GM19328 (cell line): ENCODE measurements around the gene ODC1.
"Not testable (repeated sequence)": the region's sequence is repeated elsewhere in the genome, so short reads cannot be mapped to it uniquely, and the experiment has no call there.

ENCODE experiments used
- ATAC-seq: cut with Tn5 transposase; IDR thresholded peaks from one replicate; pipeline ENCODE4 v1.9.1; 2021; ENCODE audit warnings: mild to moderate bottlenecking, moderate library complexity; ENCODE audit not compliant: unreplicated experiment

Gene ODC1

DNA sequence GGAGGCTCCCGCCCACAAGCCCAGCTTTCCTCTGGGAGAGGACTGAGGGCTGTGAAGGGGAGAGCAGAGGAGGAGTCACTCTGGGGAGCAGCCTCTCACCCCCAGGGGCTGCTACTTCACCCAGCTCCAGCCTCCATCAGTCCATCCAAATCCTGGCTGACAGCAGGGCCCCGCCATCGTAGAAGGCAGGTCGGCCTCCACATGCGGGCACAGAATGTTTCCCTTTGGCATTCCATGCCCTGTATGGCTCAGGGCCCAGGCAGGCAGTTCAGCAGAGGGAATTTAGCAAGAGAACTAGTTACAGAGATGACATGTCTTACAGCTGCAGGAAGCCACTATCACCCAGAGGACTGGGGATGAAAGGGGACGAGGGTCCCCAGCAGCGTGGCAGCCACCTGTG lies 6.4 kb upstream of the ODC1 start:
- no peak for ATAC-seq

DNA sequence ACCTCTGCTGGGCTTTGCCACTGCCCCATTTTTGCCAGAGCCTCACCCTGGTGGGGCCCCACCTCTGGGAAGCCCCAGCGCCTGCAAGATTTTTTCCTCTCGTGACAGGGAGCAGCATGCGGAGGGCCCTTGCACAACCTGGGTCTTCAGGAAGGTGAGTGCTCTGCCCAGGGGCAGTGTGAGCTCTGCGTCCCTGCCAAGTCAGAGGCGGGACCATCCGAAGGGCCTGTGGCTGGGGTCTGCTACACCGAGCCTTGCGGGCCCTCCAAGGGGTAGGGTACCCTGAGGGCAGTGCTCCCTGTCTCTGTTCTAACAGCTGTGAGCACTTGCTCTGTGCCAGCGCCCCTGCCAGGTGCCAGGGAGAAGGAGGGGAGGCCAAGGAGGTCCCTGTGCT lies 5.8 kb upstream of the ODC1 start:
- ATAC-seq, result no peak

DNA sequence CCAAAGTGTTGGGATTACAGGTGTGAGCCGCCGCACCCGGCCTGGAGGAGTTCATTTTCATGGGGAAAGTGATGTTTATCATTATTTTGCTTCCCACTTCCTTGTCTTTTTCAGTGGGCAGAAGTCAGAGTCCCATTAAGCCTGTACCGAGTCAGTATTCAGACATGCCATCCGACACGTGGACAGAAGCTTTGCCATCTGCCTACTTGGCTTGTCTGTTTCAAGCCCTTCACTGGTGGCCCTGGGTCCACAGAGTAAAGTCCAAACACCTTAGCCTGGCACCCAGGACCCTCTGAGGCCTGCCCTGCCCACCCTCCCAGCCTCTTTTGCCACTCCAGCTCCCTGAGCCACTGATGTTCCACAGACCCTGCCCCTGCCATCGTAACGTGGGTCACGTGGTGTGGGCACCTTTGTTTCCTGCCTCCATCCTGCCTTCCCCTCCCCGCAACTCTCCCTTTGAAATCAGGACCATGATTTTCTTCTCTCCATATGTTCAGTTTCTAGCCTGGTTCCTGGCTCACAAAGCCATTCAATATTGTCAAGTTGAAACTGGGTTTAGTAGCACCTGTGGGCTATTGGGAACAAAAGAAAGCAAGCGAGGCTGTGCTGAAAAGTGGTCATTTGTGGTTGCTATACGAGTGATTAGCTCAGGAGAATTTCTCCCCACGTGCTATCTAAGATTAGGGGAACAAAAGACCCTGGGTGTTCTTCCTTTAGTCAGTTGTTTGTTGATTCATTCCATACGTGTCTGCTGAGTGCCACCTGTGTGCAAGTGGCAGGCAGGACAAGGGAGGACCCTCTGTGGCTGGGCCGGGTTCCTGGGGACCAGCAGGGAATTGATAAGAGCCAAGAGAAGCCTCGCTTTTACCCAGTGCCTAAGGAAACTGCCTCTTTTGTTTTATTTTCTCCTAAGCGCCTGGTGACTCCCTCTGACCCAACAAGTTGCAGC lies 5.1 kb upstream of the ODC1 start:
- ATAC-seq, result no peak

DNA sequence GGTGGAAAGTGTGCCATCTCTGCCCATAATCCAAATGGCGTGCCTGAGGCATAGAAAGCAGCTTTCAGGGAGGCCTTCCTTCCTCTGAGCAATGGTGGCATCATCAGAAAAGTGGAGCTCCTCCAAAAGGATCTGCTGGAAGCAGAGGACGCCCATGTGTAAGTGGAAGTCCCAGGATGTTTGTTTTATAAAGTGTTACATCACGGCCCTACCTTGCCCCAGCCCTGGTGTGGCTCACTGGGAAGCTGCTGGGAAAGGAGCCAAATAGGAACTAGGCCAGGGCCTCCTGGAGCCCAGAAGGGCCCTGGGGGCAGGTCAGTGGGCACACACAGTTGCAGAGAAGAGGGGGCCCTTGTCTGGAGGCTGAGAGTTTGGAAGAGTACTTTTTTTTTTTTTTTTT lies 4.2 kb upstream of the ODC1 start:
- ATAC-seq, result no peak

DNA sequence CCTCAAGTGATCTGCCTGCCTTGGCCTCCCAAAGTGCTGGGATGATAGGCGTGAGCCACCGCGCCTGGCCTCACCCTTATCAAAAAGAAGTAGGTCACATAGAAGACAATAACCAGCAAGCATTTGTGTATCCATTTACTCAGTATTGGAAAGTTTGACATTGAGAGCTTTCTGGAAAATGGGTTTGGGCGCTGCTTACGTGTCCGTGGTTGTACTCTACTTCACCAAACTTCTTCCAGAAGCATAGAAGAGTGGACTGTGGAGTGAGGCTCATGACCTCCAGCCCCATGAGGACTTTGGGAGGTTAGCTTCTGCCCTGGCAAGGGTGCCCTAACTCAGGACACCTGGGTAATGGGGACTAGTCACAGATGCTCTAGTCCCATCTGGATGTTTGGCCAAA lies 3.7 kb upstream of the ODC1 start:
- ATAC-seq, result no peak

DNA sequence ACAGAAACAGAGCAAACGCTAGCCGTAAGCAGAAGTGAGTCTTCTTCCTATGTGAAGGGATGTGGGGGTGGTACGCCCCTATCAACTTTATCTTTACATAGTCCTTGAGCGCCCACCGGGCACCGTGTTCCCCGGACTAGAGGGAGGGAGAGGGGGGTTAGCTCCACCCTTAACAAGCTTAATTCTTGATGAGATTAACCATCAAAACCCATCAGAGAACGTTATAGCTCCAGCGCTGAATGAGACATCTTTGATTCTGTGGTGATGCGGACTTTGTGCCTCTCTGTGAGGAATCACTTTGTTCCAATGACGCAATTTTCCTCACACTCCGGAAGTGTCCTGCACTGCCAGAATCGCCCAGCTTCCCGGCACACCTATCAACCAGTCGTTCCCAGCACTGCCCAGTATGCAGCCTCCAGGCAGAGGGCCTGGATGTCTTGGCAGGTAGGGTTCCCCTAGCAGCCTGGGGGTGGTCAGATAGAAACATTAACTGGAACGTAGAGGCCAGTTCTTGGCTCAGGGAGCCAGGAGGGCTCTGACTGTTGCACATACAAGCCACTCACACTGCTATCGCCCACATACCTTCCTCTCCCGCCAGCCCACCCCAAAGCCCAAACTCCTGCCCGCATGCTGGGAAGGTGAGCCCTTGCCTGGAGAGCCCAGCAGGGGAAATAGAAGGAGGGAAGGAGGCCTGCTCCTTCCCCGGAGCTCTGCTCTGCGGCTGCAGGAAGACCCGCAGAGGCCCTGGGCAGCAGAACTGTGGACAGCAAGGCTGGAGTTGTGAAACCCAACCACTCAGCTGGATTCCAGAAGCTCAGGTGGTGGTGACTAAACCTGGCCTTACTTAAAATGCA lies 1.9 kb upstream of the ODC1 start:
- ATAC-seq, result no peak

DNA sequence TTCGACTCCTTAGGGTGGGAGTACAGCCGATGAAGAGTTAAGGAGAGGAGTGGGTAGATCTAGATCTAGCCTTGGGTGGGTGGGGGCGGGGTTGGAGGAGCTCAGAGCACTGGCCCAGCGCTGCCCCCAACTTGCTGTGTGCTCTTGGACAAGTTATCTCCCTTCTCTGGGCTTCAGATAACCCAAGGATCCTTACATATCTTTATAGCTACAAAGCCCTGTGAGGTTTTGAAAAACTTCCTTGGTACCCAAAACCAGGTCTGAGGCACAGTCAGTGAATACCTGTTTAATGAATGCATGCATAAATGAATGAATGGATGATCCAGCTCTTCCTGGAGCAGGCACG lies 1.3 kb upstream of the ODC1 start:
- ATAC-seq, result no peak

DNA sequence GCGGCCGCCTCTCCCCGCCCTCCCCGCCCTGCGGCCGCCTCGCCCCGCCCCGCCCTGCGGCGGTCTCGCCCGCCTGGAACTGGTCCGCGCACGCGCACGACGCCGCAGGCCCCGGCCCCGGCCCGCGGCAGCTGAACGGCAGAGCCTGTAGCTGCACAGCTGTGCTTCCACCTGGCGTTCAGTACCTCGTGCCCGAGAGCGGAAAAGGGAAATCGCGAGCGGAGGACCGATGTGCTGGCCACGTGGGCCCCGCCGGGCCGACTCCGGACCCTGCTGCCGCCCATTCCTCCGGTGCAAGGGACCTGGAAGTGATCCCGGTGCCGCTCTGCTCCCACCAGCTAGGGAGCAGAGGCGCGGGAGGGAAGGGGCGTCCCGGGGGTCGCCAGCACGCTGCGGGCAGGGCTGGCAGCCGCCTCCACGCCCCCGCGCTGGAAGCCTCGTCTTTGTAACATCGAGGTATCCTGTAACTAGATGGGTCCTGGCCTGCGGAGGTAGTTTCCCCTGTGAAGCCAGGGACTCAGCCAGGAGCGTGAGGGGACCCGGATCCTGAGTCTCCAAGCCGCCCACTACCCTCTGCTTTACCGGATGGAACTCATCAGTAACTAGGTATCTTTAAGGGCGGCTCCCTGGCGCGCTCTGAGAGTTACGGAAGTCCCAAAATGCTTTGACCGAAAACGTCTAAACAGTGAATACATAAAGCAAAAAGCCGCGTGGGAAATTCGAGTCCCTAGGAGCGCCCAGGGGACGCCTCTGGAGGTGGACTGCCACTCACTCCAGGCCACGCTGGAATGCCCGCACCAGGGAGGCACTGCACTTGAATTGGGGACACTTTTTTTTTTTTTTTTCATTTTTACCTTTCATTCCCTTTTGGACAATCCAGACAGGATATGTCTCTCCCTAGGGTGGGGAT lies 704 bp upstream of the ODC1 start:
- peak; percentile 50 for ATAC-seq

DNA sequence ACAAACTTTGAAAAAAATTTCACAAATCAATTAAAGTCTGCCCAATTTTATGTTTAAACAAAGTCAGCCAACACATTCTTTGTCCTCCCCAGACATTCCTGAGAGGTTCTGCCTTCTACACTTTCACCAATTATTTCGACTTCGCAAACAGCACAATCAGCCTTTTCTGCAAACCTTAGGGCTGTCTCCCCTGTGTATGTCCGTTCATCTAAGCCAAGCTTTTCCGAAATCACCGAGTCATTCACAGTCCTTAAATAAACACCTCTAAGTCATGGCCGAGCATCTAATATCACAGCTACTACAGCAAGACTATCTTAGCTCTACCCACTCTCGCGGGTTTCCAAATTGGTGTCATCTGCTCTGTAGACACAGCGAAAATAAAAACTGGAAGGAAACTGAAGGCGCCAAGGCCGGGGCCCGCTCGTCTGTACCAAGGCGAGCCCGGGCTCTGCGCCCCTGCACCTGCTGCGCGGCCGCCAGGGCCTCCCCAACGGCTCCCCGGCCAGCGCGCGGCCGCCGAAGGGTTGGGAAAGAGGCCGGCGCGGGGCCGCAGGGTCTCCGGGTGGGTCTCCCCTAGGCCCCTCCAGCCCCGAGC lies 730 bp downstream of the ODC1 start:
- ATAC-seq, result peak; percentile 20

DNA sequence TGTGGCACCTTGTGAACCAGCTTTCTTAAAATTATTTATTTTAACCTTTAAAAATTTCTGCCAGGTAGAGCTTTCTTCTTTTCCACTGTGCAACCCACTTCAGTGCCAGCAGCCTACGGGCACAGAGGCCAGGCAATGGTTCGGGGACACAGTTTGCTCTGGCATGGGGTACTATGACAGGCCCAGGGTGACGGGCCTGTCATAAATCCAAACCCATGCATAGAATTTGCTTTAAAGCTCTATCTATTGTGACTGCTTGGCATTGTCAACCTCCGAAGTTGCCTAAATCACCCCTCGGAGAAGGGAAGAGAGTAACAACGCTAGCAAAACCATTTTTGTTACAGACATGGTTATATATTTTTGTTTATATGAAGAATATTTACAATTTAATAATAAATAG lies 1.5 kb downstream of the ODC1 start:
- ATAC-seq, result no peak

DNA sequence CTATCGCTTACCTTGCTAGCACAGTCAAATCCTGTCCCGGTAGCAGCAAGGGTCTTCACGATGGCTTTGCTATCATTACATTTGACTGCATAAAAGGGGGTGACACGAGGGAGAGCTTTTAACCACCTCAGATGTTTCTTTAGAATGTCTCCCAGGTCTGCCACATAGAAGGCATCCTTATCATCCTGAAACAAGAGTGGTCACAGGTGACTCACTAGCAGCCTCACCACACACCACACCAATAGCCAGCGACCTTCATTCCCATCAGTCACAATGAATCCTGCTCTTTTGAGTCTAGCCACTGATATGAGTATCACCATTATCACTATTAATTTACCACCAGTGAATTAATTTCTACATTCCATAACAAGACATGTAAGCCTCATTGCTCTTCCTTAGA lies 3.7 kb downstream of the ODC1 start:
- ATAC-seq, result no peak

DNA sequence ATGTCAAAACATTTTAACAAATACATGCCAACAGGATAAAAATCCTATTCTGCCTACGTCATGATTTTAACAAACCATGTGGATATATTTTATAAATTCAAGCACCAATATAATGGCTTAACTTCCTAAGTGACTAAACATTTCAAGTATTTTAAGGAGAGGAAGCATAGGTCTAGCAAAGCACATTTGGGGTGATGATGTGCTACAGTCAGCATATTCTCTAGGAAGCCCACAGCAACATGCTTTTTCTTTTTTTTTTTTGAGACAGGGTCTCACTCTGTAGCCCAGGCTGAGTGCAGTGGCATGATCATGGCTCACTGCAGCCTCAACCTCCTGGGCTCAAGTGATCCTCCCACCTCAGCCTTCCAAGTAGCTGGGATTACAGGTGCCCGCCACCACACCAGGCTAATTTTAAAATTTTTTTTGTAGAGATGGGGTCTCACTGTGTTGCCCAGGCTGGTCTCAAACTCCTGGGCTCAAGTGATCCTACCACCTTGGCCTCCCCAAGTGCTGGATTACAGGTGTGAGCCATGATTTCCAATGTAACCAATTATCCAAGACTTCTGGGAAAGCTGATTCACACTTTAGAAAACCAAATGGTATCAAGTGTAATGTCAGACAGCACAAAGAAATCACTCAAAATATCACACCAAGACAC lies 5.5 kb downstream of the ODC1 start:
- not testable (repeated sequence) for ATAC-seq

DNA sequence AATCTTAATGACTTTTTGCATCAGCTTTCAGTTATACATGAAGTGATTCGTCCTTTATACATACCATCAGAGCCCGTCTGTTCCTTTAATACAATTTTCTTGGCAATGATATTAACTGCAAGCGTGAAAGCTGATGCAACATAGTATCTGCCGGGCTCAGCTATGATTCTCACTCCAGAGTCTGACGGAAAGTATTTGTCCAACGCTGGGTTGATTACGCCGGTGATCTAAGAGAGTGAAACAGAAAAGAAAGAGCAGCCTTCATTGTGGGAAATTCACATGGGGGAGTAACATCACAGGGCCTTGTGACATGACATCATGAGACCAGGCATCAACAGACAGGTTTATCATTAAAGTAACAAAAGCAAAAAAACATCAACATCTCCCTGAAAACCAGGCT lies 6.2 kb downstream of the ODC1 start:
- ATAC-seq, result no peak

DNA sequence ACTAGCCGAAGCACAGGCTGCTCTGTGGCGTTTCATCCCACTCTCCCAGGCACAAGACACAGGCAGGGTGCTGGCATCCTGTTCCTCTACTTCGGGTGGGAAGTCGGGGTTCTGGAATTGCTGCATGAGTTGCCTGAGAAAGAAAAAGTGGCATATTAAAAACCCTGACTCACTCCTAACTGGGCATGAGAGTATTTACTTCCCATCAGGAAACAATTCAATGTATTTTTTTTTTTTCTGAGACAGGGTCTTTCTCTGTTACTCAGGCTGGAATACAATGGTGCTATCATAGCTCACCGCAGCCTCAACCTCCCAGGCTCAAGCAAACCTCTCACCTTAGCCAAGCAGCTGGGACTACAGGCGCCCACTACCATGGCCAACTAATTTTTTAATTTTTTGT lies 7.4 kb downstream of the ODC1 start:
- no peak for ATAC-seq

DNA sequence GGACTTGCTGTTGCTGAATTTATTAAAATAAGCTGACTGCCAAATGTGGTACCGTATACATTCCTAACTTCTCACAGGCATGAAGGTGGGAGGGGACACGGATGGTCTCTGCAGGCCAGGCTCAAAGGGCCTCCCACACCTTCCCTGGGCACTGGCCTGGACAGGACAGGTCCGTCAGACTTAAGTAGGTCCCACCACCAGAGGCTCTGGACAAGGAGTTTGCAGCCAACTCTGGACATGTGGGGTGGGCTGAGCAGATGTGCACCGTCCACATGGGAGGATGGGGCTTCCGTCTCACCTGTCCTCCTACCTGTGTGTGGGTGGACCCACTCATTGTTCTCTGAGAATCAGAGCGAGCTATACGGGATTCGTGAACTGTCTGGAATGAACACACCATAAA lies 8.2 kb downstream of the ODC1 start:
- ATAC-seq, result no peak

DNA sequence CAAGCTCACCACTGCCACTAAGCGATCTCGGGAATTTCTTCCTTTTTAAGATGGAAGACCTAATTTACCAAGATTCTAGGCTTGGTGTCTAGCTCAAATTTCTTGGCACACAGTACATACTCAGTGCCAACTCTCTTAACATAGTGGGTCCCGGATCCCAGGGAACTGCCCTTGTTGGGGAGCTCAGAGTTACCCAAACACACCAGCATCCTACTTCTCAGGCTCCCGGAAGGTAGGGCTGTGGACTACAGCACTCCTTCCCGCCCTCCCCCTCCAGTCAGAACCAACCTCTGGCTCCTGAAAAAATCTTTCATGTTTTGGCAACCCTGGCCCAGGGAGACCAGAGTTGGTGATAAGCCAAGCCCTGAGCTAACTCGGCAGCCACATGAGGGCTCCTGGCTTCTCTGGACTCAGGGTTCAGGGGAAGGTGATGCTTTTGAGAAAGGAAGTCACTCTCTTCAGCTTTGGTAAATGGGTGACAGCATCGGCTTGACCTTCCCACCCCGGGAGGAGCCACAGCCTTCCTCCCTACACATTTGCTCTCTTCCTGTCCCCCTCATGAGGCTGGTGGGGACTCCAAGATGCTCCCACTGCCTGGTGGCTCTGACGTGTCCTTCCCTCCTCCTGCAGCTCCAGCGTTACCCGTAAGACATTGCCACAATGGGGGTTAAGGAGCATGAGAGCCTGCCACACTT lies 8.8 kb downstream of the ODC1 start:
- no peak for ATAC-seq

DNA sequence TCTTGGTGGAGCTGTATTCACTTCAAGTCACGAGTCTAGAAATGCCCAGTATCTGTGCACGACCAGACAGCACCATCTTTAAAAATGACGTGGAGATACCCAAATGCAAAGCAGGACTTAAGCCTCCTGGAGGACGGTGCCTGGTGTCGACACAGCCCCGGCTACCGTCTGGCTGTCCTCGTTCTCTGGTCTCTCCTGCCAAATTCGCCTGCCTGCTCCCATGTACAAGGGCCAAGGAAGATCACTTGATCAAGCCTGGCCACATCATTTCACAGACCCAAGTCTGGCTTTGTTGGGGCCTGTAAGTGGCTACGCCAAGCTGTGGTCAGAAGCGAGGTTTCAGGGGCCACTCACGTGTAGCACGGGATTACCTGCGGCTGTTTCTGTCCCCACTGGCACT lies 9.4 kb downstream of the ODC1 start:
- ATAC-seq, result no peak

DNA sequence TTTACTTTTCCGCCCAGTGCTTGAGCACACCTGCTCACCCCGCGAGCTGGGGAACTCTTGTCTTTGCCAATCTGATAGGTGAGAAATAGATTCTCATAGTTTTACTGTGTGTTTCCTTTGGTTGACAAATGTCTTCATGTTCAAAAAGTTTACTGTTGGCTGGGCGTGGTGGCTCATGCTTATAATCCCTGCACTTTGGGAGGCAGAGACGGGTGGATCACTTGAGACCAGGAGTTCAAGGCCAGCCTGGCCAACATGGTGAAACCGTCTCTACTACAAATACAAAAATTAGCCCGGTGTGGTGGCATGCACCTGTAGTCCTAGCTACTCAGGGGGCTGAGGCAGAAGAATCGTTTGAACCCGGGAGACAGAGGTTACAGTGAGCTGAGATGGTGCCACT lies 10.3 kb downstream of the ODC1 start:
- no peak for ATAC-seq

DNA sequence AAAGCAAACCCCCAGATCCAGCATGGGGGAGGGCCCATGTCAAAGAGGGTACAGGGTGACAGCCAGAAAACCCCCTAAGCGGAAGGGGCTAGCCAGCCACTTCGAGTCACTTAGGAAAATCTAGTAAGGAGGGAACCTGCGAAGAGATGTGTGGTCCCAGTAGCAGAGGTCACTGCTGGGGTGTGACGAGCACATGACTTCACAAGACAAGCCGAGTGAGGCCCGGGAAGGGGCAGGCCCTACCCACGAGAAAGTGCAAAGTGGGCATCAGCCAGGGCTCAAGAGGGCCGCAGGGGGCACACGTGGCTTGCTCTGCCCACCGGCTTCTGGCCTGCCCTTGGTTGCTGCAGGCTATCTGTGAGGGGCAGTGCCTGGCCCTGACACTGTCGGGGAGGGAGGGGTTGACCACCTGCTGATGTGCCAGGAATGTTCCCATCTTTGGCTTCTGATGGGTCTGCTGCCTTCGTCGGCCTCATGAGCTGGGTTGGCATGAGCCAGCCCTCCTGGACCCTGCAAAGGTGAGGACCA lies 11.5 kb downstream of the ODC1 start:
- ATAC-seq, result no peak
